ENCODE results near the gene ST14. TPM values are rescaled to one million over a fixed set of nuclear protein-coding genes. Genes with fewer than 3 reads are reported as not detected.

The ST14 gene
- total and polyA plus RNA-seq, 2 donors (not counting 3 experiments of a cell fraction or from before 2014, with no cell fraction given), result 0.08 TPM; not detected in 1

DNA sequence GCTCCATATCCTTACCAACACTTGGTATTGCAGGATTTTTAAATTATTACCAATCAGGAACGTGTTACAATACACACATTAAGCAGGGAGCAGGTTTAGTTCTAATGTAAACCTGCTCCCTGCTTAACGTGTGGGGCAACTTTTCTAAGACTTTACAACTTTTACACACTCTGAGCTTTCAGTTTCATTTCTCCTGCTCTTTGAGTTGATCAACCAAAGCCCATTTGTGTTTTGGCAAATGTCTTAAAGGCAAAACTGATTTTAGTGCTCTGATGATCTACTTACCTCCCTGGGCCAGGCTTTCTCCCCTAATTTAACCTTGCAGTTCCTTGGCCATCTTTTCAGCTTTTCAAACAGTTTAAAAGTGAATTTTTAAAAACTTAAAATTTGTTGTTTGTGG lies 84.2 kb downstream of the ST14 start:
- H3K27me3 ChIP-seq (ENCODE audit: control insufficient read depth in 2 of 2, insufficient read depth in 2 of 2, low read length in 2 of 2), result no peaks in the 10 kb centered on the region
- TF ChIP-seq, protein P1, sequence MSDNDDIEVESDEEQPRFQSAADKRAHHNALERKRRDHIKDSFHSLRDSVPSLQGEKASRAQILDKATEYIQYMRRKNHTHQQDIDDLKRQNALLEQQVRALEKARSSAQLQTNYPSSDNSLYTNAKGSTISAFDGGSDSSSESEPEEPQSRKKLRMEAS (IDR thresholded peaks at IDR 0.05; ENCODE audit: insufficient read depth, insufficient read length), result no peak
- TF ChIP-seq JUN (IDR thresholded peaks at IDR 0.05; ENCODE audit: borderline replicate concordance, insufficient read depth, insufficient read length, low read depth) (no peak), MYC (IDR thresholded peaks at IDR 0.05; ENCODE audit: low read depth, low read length) (no peak), GATA2 (IDR thresholded peaks at IDR 0.05; ENCODE audit: insufficient read depth, insufficient read length, low read depth, low read length) (no peak), FOS (IDR thresholded peaks at IDR 0.05; ENCODE audit: borderline replicate concordance, insufficient read depth, low read length) (no peak), POLR2A (IDR thresholded peaks at IDR 0.05; ENCODE audit: low read depth, low read length) (no peak), EZH2 (IDR thresholded peaks at IDR 0.05; ENCODE audit: borderline replicate concordance, low read depth, low read length, severe bottlenecking) (no peak), POLR2AphosphoS5 (IDR thresholded peaks at IDR 0.05; ENCODE audit: insufficient read depth, low read depth, low read length) (no peak)
- TF ChIP-seq, protein P2, sequence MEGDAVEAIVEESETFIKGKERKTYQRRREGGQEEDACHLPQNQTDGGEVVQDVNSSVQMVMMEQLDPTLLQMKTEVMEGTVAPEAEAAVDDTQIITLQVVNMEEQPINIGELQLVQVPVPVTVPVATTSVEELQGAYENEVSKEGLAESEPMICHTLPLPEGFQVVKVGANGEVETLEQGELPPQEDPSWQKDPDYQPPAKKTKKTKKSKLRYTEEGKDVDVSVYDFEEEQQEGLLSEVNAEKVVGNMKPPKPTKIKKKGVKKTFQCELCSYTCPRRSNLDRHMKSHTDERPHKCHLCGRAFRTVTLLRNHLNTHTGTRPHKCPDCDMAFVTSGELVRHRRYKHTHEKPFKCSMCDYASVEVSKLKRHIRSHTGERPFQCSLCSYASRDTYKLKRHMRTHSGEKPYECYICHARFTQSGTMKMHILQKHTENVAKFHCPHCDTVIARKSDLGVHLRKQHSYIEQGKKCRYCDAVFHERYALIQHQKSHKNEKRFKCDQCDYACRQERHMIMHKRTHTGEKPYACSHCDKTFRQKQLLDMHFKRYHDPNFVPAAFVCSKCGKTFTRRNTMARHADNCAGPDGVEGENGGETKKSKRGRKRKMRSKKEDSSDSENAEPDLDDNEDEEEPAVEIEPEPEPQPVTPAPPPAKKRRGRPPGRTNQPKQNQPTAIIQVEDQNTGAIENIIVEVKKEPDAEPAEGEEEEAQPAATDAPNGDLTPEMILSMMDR (IDR thresholded peaks at IDR 0.05; ENCODE audit: extremely low read depth in 1 of 2, insufficient read depth in 1 of 2, low read depth in 1 of 2, low read length in 2 of 2), result no peak
- H3K27ac ChIP-seq (ENCODE audit: insufficient read depth, low read depth, low read length), result no peak overlapping the region
- ChIA-PET CTCF (interaction anchor here (1.9 kb wide), 1 partner anchor 31 kb away, joined by 4 read pairs; no protein-coding TSS in a partner anchor), POLR2A (no interaction called here)
- intact Hi-C loops (cut with micrococcal nuclease) (no loop called here), dilution Hi-C loops (cut with MboI; ENCODE audit: extremely low pct_ligation_motif_present, low sequenced_read_pairs) (no loop called here)
- no peaks in the 10 kb centered on the region for H4K20me1 ChIP-seq (replicated peaks; ENCODE audit: control insufficient read depth, extremely low read depth, insufficient read depth, low read length)
- FAIRE-seq (no peak), DNase-seq (ENCODE audit: low read depth, low spot score) (no peak)
- H3K4me2 ChIP-seq (ENCODE audit: insufficient read depth, low read length), result no peak overlapping the region
- no peaks in the 10 kb centered on the region for H3K79me2 ChIP-seq (ENCODE audit: control insufficient read depth, insufficient read depth, low read length)
- H3K9me1 ChIP-seq (replicated peaks; ENCODE audit: control insufficient read depth, extremely low read depth, insufficient read depth, low read length), result no peaks in the 10 kb centered on the region
- H3K36me3 ChIP-seq (ENCODE audit: control insufficient read depth in 2 of 2, extremely low read depth in 1 of 2, insufficient read depth in 2 of 2, low read length in 2 of 2), result no peaks in the 10 kb centered on the region
- H3K4me1 ChIP-seq (ENCODE audit: control insufficient read depth, extremely low read depth, insufficient read depth, low read length), result no peaks in the 10 kb centered on the region
- H3K9me3 ChIP-seq (replicated peaks; ENCODE audit: control insufficient read depth, insufficient read depth, low read length), result no peaks in the 10 kb centered on the region
- H3K9ac ChIP-seq (replicated peaks; ENCODE audit: extremely low read depth, insufficient read depth, low read length), result no peak overlapping the region
- BruUV-seq (replicated peaks), result no TSS peak
- H2AFZ ChIP-seq (ENCODE audit: low read depth, low read length), result no peak overlapping the region
- no peak overlapping the region for H3K4me3 ChIP-seq (replicated peaks in 1 of 3; ENCODE audit: insufficient read depth in 1 of 3, low read depth in 1 of 3, low read length in 3 of 3)
